HFF-Myc (cell line): ENCODE results near the gene DNAI2.

Source experiments
- DNase-seq: peaks from one replicate; pipeline ENCODE4 v3.0.0-alpha.2; 2011; ENCODE audit warnings: low read depth; ENCODE audit errors: extremely low read depth
- H3K4me3 ChIP-seq: replicated peaks from 2 replicates; pipeline ENCODE4 v1.5.1; 2011; ENCODE audit warnings: low read depth, mild to moderate bottlenecking, control low read depth, low read length
- TF ChIP-seq, protein P1 (sequence below): IDR thresholded peaks from 2 replicates; pipeline ENCODE4 v1.5.1; 2012; ENCODE audit warnings: mild to moderate bottlenecking, low read depth, low read length, control low read depth; ENCODE audit errors: missing control alignments

The DNAI2 gene

DNA sequence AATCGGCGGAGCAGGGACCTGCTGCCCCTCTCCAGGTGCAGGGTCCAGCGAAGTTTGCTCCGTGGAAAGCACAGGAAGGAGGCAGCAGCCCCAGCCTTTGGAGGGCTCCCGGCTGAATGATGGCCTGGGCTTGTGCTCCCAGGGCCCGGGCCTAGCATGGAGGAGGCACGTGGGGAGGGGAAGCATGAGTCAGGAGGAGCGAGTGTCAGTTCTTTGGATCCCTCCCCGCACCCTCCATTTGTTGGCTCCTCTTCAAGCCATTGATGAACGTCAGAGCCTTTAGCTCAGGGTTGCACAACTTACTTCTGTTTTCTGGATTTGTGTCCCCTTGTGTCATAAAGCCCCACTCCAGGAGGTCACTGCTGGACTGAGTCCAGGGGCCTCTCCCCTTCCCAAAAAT, 34.9 kb upstream of the DNAI2 start:
- TF ChIP-seq, protein P1, sequence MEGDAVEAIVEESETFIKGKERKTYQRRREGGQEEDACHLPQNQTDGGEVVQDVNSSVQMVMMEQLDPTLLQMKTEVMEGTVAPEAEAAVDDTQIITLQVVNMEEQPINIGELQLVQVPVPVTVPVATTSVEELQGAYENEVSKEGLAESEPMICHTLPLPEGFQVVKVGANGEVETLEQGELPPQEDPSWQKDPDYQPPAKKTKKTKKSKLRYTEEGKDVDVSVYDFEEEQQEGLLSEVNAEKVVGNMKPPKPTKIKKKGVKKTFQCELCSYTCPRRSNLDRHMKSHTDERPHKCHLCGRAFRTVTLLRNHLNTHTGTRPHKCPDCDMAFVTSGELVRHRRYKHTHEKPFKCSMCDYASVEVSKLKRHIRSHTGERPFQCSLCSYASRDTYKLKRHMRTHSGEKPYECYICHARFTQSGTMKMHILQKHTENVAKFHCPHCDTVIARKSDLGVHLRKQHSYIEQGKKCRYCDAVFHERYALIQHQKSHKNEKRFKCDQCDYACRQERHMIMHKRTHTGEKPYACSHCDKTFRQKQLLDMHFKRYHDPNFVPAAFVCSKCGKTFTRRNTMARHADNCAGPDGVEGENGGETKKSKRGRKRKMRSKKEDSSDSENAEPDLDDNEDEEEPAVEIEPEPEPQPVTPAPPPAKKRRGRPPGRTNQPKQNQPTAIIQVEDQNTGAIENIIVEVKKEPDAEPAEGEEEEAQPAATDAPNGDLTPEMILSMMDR = no peak
- H3K4me3 ChIP-seq = no peak overlapping the region
- no peak for DNase-seq

GRCh38 chr17:74240618-74241205, 33.3 kb upstream of the DNAI2 start:
- H3K4me3 ChIP-seq = no peak overlapping the region
- DNase-seq = no peak
- TF ChIP-seq, protein P1 = no peak

GRCh38 chr17:74241431-74241830, 32.6 kb upstream of the DNAI2 start:
- H3K4me3 ChIP-seq = no peak overlapping the region
- TF ChIP-seq, protein P1 = no peak
- no peak for DNase-seq

DNA sequence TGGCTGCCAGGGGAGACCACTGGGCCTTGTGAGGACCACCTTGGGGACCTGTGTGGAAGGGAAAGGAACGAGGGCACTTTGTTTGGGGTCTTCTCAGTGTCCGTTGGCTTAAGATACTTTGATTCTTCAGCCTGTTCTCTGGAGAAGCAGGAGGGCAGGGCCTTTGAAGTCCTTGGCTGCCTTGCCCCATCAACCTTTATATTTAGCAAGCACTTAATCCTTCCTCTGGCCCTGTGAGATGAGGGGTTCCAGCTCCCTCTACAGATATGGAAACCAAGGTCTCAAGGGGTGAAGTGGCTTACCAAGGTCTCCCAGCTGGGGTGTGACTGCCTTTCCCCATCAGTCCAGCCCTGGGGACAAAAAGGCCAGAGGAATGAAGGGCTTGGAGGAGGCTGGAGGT, 32.2 kb upstream of the DNAI2 start:
- H3K4me3 ChIP-seq = no peak overlapping the region
- DNase-seq = no peak
- TF ChIP-seq, protein P1 = no peak

- TF ChIP-seq, protein P1 = no peak
- H3K4me3 ChIP-seq = no peak overlapping the region
- DNase-seq = no peak
Measured at GRCh38 chr17:74243013-74243755, 30.9 kb upstream of the DNAI2 start.

- TF ChIP-seq, protein P1 = no peak
- H3K4me3 ChIP-seq = no peak overlapping the region
- DNase-seq = no peak
Measured at GRCh38 chr17:74244128-74244527, 29.9 kb upstream of the DNAI2 start.

DNA sequence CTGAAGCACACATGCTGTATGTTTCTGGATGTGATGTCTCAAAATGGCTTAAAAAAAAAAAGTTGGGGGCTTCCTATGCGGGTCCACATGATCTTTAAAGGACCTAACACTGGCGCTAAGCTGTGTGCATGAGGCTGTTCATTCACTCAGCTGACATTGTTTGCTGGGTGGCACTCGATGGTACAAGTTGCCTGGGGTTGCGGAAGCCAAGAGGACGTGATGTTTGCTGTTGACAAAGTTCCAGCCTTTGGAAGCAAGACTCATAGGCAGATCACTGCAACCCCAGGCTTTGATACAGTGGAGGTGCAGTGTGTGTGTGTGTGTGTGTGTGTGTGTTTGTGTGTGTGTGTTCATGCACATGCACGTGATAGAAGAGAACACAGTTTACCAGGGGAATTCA, 29.5 kb upstream of the DNAI2 start:
- no peak overlapping the region for H3K4me3 ChIP-seq
- TF ChIP-seq, protein P1 = no peak
- DNase-seq = no peak
